AG20443 (cell line): ENCODE measurements around the gene RPS21.
A peak's percentile ranks its signal among the peaks of the same experiment; 100 is the strongest.

ENCODE experiments used
- DNase-seq: peaks from one replicate; pipeline ENCODE4 v3.0.0; 2012; ENCODE audit warnings: low spot score, mixed read lengths

RPS21 gene

GRCh38 chr20:62378215-62378614 lies 8.7 kb upstream of the RPS21 start:
- DNase-seq: no peak

DNA sequence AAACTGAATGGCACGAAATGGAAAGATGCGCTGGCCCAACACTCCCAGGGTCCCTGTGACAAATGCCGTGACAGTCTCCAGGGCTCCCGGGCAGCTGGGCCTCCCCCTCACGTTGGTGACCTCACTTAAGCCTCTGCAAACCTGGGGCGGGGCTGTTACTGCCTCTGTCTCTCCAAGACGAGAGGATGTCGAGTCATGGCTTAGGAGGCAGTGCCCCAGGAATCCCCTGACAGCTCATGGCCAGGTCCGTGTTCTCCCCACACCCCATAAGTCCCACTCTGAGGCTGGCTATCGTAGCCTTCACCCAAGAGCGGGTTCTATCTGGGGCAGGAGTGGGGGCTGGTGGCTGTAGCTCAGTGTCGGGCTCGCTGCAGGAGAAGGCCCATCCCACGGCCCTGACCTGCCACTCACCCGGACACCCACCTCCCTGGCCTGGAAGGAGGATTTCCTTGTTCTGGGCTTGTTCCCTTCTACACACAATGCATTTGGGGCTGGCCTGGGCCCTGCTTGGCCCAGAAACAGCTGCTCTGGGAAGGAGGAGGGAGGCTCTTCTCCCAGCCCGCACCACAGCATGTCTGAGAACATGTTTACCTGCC lies 5.6 kb upstream of the RPS21 start:
- DNase-seq: no peak

- no peak for DNase-seq
Measured at GRCh38 chr20:62381842-62382241, 5.1 kb upstream of the RPS21 start.

DNA sequence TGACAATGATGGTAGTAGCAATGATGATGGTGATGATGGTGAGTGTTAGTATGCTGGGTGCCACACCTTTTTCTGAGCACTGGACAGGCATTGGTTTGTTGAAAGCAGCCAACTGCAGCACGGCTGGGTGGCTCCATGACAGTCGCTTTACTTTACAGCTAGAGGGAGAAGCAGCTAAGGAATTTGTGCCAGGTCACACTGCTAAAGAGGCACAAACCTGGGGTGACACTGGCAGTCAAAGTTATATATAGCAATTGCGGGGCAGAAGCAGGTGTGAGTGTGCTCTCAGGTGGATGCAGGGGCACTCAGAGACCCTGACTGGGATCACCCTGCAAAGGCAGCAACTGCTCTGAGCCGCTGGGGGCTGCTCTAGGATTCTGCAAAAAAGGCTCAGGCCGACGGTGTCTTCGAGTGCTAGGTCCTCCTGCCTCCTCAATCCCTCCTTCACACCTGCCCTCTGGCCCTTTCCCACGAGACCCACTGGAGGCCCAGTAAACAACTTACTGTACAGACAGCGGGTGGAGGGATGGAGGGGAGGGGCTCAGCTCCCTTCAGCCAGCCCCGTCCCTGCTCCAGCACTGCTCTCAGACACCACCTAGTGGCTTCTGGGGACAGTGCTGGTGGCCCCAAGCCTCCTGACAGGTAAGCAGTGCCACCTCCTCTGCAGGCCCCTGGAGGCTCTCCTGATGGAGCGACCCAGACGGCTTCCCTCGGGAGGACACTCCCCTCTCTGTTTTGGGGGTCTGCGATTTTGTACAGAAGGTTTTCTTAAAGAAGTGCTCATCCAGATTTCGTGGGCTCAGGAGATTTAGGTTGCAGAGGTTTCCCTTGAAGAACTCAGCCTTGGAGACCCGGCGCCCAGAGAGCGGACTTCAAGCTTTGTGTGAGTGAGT lies 4.4 kb upstream of the RPS21 start:
- peak; percentile 84 for DNase-seq

DNA sequence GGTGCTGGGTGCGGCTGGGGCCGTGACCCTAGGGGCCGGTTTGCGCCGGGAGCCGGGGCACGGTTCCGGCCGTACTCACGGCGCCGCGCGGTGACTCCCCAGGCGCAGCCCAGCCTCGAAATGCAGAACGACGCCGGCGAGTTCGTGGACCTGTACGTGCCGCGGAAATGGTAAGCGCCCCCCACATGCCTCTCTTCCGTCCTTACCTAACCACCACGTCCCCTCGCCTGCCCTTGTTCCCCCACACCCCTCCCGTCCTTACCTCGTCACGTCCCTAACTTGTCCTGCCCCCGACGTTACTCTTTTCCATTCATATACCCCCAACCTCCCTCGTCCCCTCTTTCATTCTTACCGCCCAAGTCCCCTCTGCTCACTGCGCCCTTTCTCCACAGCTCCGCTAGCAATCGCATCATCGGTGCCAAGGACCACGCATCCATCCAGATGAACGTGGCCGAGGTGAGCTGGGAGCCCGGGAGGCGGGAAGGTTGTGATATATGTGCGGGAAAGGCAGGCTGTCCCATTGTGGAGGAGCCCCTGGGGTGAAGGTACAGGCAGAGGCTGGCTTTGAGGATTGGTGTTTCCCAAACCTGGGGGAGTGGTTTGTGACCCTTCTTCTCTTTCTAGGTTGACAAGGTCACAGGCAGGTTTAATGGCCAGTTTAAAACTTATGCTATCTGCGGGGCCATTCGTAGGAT lies 463 bp downstream of the RPS21 start:
- no peak for DNase-seq

- DNase-seq: no peak
Measured at GRCh38 chr20:62387933-62388635, 1.2 kb downstream of the RPS21 start.

DNA sequence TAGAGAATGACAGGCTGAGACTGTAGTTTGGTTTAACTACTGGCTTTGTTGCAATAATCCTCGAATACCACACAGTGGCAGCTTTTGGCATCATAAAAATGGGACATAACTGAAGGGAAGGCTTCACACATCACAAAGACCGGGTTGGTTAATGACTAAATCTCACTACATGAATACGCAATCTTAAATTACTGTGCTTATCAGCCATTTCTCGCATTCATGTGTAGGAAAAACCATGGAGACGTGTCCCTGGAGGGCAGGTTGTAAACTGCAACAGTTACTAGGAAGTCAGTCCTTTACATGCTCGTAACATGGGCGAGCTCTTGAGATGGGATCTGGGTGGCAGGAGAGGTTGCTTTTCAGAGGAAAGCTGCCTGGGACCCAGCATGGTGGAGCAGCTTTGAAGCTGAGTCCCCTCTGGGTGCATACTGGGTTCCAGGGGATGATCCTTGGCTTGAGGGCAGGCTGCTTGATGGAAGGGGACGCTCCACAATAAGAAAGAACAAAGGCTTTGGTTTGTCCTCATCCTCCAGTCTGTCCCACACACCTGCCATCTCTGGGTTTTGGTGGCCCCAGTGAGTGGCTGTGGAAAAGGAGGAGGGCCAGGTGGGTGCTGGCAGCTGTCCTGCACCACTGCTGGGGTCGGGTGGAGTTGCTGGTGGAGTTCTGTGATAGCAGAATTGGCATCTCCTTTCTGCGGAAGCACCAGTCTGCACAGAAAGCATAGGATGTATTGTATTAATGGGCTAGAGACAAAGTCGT lies 2.1 kb downstream of the RPS21 start:
- DNase-seq: no peak

DNA sequence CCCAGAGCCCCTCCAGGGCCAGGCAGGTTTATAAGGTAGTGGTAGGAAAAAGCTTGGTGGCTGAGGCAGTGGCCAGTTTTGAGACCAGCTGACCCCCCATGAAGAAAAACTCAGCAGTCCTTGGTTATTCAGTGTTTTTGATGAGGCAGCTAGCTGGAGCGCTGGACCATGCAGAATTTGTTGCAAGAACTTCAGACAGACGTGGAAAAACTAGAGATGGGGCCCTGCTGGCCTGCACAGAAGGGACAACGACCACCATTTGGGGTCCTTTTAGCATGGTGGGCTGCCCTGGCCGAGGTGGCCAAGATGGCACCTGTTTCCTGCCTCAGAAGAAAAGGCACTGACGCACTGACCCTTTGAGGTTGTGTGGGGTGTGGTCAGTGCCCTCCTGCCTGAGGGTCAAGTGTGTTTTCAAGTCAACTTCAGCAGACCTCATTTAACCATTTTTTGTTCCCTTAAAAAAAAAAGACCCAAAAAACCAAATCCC lies 2.7 kb downstream of the RPS21 start:
- no peak for DNase-seq

GRCh38 chr20:62390317-62391164 lies 3.6 kb downstream of the RPS21 start:
- no peak for DNase-seq

- no peak for DNase-seq
Measured at GRCh38 chr20:62391165-62392076, 4.5 kb downstream of the RPS21 start.

- no peak for DNase-seq
Measured at GRCh38 chr20:62392077-62392418, 5.1 kb downstream of the RPS21 start.

DNA sequence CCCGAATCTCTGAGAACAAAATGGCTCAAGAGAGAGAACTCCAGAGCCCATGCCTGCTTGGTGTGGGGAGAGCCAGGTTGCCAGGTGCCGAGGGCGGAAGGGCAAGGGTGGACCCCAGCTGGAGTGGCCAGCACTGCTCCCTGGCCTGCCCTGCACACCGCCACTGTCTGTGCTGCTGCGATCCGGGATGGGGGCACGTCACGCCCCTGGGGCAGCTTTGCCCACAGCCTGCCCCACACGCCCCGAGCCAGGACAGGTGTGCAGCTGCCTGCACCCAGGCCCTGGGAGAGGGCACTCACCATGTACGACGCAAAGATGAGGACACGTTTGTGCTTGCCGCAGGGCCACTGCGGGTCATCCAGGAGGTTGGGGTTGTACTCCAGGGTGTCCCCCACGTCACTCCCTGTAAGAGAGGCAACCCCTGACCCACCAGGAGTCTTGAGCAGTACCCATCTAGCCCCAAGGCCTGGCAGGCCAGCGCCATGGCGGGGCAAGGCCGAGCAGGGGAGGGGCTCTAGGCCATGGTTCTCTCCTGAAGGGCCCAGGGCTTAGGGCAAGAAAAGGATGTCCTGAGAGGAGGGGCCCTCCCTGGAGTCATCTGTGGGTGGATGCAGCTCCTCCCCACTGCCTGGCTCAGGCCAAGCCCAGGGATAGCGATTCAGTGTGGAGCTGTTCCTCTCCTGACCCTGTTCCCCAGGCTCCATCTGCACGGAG lies 5.9 kb downstream of the RPS21 start:
- no peak for DNase-seq

GRCh38 chr20:62393335-62393665 lies 6.4 kb downstream of the RPS21 start:
- DNase-seq: no peak

DNA sequence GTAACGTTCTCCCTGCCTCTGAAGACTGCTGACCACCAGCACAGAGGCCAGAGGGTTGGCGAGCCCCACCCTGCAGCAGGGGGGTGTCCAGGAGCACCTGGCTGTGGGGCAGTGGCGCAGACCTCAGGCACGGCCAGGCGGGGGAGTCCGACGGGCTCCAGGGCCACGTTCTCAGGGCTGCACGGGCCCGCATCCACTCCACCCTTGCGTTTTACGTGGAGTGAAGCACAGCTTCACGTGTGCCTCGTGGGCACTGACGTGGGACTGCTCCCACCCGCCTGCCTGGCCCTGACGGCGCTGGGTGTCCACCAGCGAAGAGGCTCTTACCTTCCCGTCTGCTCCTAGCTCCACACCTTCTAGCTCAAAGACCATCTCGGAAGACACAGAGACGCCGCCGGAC lies 6.9 kb downstream of the RPS21 start:
- no peak for DNase-seq

- DNase-seq: no peak
Measured at GRCh38 chr20:62394248-62395245, 7.6 kb downstream of the RPS21 start.

DNA sequence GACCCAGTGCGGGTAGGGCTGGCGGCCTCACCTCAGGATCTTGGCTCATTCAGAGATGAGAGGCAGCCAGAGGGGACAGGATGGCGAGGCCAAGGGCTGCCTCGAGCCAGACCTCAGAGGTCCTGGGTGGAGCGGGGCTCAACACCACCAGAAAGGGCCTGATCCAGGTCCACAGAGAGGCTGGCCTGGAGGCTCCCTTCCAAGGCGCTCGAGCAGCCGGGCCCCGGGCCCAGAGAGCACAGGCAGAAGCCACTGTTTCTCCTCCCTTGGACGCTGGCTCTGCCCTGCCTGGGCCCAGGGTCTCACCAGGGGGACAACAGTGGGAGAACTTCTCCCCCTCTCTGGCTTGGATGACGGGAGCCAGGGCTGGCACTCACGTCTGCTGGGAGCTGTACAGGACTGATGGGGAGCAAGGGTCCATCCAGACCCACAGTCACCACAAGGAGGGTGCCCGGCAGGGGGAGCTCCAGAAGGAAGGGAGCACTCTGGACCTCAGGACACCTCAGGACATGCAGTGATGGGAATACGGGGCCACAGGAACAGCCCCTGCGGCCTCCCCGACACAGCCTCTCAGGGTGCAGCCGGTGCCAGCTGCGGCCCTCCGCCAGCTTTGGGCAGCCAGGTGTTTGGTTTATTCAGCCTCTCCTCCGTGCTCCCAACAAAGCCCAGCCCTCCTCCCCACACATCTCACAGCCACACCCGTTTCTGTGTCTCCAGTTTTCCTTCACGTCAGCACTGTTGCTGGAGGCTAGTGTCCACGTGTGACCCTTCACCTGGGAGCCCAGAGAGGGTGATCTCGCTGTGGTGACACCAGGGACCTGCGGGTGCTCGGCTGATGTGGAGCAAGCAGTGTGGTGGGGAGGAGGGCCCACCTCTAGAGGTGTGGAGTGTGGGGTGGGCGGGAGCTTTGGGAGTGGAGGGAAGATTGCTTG lies 8.7 kb downstream of the RPS21 start:
- no peak for DNase-seq
